ENCODE results near the gene SIX3. TPM values are rescaled to one million over a fixed set of nuclear protein-coding genes. Genes with fewer than 3 reads are reported as not detected.
A peak's percentile ranks its signal among the peaks of the same experiment; 100 is the strongest.

The SIX3 gene
- total RNA-seq, 5 donors from 2014 or later (not counting 1 experiment from before 2014, with no cell fraction given): 0.23 TPM; not detected in 4

DNA sequence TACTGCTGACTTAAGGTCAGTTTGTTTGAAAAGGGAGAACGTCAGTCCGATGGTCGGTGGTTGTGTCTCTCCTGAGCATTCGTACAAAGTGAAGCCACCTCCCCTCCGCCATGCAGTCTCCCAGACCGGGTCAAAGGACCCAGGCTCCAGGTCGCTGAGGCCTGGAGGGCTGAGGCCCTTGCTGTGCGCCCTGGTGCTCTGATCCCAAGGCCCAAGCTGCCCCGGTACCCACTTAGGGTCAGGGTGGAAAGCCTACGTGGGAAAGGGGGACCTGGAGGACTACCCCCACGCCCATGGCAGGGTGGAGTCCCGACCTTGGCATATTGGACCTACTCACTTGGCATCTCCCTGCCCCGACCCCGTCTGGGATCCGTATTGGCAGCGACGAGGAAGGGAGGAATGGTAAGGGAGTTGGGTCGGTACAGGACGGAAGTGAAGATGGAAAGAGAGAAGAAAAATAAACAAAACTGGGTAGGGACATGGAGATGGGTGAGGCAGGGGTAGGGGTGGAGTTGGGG lies 8.0 kb upstream of the SIX3 start:
- WGBS (ENCODE audit: insufficient coverage): 15% methylated on average over 13 of the region's 19 CpGs
- Mint-ChIP-seq H3K27ac (no peak overlapping the region), H3K4me1 (peaks cover 23 to 52% (median 43%) of the 10 kb centered on the region in 3 donors), H3K9me3 (no peaks in the 10 kb centered on the region), H3K27me3 (peaks cover 49 to 74% of the 10 kb centered on the region in 2 donors), H3K4me3 (peak overlapping the region in 1 of 3 donors; percentile 37), H3K36me3 (no peaks in the 10 kb centered on the region)
- Histone ChIP-seq H3K4me1 (ENCODE audit: control insufficient read depth in 1 of 2, extremely low read depth in 1 of 2, insufficient read depth in 2 of 2, low read length in 2 of 2) (peaks cover 0 to 24% of the 10 kb centered on the region in 2 experiments), H3K27me3 (replicated peaks in 1 of 2; ENCODE audit: control insufficient read depth in 2 of 2, extremely low read depth in 1 of 2, insufficient read depth in 2 of 2, low read length in 1 of 2) (peaks cover 8 to 89% of the 10 kb centered on the region in 2 experiments), H3K27ac (ENCODE audit: low read length) (no peak overlapping the region), H3K4me3 (ENCODE audit: control insufficient read depth in 1 of 2, extremely low read depth in 1 of 2, low read length in 1 of 2) (no peak overlapping the region), H3K9me3 (no peaks in the 10 kb centered on the region), H3K36me3 (ENCODE audit: control insufficient read depth in 2 of 2, extremely low read depth in 1 of 2, insufficient read depth in 1 of 2, low read length in 1 of 2) (no peaks in the 10 kb centered on the region)
- POLR2A ChIA-PET: no interaction called here
- DNase-seq: no peak
- ATAC-seq (replicated peaks in 1 of 4): no peak
- CTCF ChIA-PET: no interaction called here

- WGBS (ENCODE audit: insufficient coverage): 5% methylated on average over 47 of the region's 60 CpGs
- Histone ChIP-seq H3K36me3 (ENCODE audit: control insufficient read depth in 2 of 2, extremely low read depth in 1 of 2, insufficient read depth in 1 of 2, low read length in 1 of 2) (no peaks in the 10 kb centered on the region), H3K4me3 (ENCODE audit: control insufficient read depth in 1 of 2, extremely low read depth in 1 of 2, low read length in 1 of 2) (no peak overlapping the region), H3K27me3 (replicated peaks in 1 of 2; ENCODE audit: control insufficient read depth in 2 of 2, extremely low read depth in 1 of 2, insufficient read depth in 2 of 2, low read length in 1 of 2) (peaks cover 8 to 90% of the 10 kb centered on the region in 2 experiments), H3K9me3 (no peaks in the 10 kb centered on the region), H3K27ac (ENCODE audit: low read length) (no peak overlapping the region), H3K4me1 (ENCODE audit: control insufficient read depth in 1 of 2, extremely low read depth in 1 of 2, insufficient read depth in 2 of 2, low read length in 2 of 2) (peaks cover 0 to 26% of the 10 kb centered on the region in 2 experiments)
- no peak overlapping the region for H3K4me3 Mint-ChIP-seq
- no peak overlapping the region for H3K27ac Mint-ChIP-seq
- no peak for DNase-seq
- H3K4me1 Mint-ChIP-seq: peaks cover 23 to 52% (median 44%) of the 10 kb centered on the region in 3 donors
- H3K9me3 Mint-ChIP-seq: no peaks in the 10 kb centered on the region
- no peak for ATAC-seq (replicated peaks in 1 of 4)
- H3K36me3 Mint-ChIP-seq: no peaks in the 10 kb centered on the region
- POLR2A ChIA-PET: no interaction called here
- CTCF ChIA-PET: no interaction called here
- H3K27me3 Mint-ChIP-seq: peaks cover 48 to 75% of the 10 kb centered on the region in 2 donors
Observed at GRCh38 chr2:44934038-44934982, 7.2 kb upstream of the SIX3 start.

DNA sequence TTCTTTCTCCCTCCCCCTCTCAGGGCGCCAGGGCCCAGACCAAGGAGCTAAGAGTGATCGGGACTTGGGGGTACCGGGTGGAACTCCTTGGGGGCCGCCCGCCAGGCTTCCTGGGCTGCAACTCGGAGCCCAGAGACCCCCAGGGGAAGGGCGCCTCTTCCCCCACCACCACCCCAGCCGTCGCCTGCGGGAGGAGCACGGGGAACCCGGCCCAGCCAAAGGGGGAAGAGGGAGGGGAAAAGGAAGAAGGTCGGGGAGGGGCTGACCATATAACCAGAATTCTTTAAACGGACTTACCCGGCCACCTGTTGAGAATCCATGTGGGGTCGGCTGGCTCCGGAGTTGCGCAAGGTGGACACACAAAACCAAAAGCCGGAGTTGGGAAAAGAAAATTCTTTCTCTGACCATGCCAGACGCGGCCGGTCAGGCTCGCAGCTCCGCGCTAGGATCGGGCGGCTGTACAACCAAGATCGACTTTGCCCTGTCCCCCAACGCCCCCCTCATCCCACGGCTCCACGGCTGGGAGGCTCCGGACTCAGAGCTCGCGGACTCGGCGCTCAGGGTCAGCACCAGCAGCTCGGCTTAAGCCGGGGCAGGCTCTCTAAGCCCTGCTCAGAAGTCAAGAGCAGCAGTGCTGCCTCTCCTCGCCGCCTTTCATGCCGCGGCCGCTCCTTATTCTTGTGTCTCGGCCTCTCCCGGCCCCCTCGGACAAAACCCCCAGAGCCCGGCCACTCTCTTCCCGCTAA lies 6.3 kb upstream of the SIX3 start:
- Histone ChIP-seq H3K36me3 (ENCODE audit: control insufficient read depth in 2 of 2, extremely low read depth in 1 of 2, insufficient read depth in 1 of 2, low read length in 1 of 2) (no peaks in the 10 kb centered on the region), H3K4me3 (ENCODE audit: control insufficient read depth in 1 of 2, extremely low read depth in 1 of 2, low read length in 1 of 2) (no peak overlapping the region), H3K4me1 (ENCODE audit: control insufficient read depth in 1 of 2, extremely low read depth in 1 of 2, insufficient read depth in 2 of 2, low read length in 2 of 2) (peaks cover 0 to 23% of the 10 kb centered on the region in 2 experiments), H3K27me3 (replicated peaks in 1 of 2; ENCODE audit: control insufficient read depth in 2 of 2, extremely low read depth in 1 of 2, insufficient read depth in 2 of 2, low read length in 1 of 2) (peaks cover 8 to 92% of the 10 kb centered on the region in 2 experiments), H3K27ac (ENCODE audit: low read length) (no peak overlapping the region), H3K9me3 (no peaks in the 10 kb centered on the region)
- WGBS (ENCODE audit: insufficient coverage): 2% methylated on average over 37 of the region's 48 CpGs
- ATAC-seq (replicated peaks in 1 of 4): no peak
- DNase-seq: no peak
- H3K4me1 Mint-ChIP-seq: peaks cover 26 to 55% (median 45%) of the 10 kb centered on the region in 3 donors
- H3K36me3 Mint-ChIP-seq: no peaks in the 10 kb centered on the region
- no peak overlapping the region for H3K4me3 Mint-ChIP-seq
- H3K27ac Mint-ChIP-seq: no peak overlapping the region
- no peaks in the 10 kb centered on the region for H3K9me3 Mint-ChIP-seq
- CTCF ChIA-PET: no interaction called here
- peaks cover 55 to 78% of the 10 kb centered on the region in 2 donors for H3K27me3 Mint-ChIP-seq
- POLR2A ChIA-PET: no interaction called here

GRCh38 chr2:44935729-44936098 lies 5.8 kb upstream of the SIX3 start:
- Histone ChIP-seq H3K4me1 (ENCODE audit: control insufficient read depth in 1 of 2, extremely low read depth in 1 of 2, insufficient read depth in 2 of 2, low read length in 2 of 2) (peaks cover 0 to 21% of the 10 kb centered on the region in 2 experiments), H3K27ac (ENCODE audit: low read length) (no peak overlapping the region), H3K9me3 (no peaks in the 10 kb centered on the region), H3K27me3 (replicated peaks in 1 of 2; ENCODE audit: control insufficient read depth in 2 of 2, extremely low read depth in 1 of 2, insufficient read depth in 2 of 2, low read length in 1 of 2) (peaks cover 9 to 94% of the 10 kb centered on the region in 2 experiments), H3K4me3 (ENCODE audit: control insufficient read depth in 1 of 2, extremely low read depth in 1 of 2, low read length in 1 of 2) (no peak overlapping the region), H3K36me3 (ENCODE audit: control insufficient read depth in 2 of 2, extremely low read depth in 1 of 2, insufficient read depth in 1 of 2, low read length in 1 of 2) (no peaks in the 10 kb centered on the region)
- ATAC-seq (replicated peaks in 1 of 4) (no peak), DNase-seq (no peak)
- POLR2A ChIA-PET: no interaction called here
- WGBS (ENCODE audit: insufficient coverage): 2% methylated on average over 14 of the region's 27 CpGs
- Mint-ChIP-seq H3K4me3 (no peak overlapping the region), H3K4me1 (peaks cover 32 to 53% (median 44%) of the 10 kb centered on the region in 3 donors), H3K27me3 (peaks cover 53 to 77% of the 10 kb centered on the region in 2 donors), H3K9me3 (no peaks in the 10 kb centered on the region), H3K36me3 (no peaks in the 10 kb centered on the region), H3K27ac (no peak overlapping the region)
- CTCF ChIA-PET: no interaction called here

GRCh38 chr2:44936275-44936674 lies 5.2 kb upstream of the SIX3 start:
- no peak for DNase-seq
- ChIA-PET POLR2A (no interaction called here), CTCF (no interaction called here)
- Histone ChIP-seq H3K27ac (ENCODE audit: low read length) (no peak overlapping the region), H3K4me1 (ENCODE audit: control insufficient read depth in 1 of 2, extremely low read depth in 1 of 2, insufficient read depth in 2 of 2, low read length in 2 of 2) (peaks cover 4 to 26% of the 10 kb centered on the region in 2 experiments), H3K27me3 (replicated peaks in 1 of 2; ENCODE audit: control insufficient read depth in 2 of 2, extremely low read depth in 1 of 2, insufficient read depth in 2 of 2, low read length in 1 of 2) (peaks cover 13 to 97% of the 10 kb centered on the region in 2 experiments), H3K36me3 (ENCODE audit: control insufficient read depth in 2 of 2, extremely low read depth in 1 of 2, insufficient read depth in 1 of 2, low read length in 1 of 2) (no peaks in the 10 kb centered on the region), H3K4me3 (ENCODE audit: control insufficient read depth in 1 of 2, extremely low read depth in 1 of 2, low read length in 1 of 2) (no peak overlapping the region), H3K9me3 (no peaks in the 10 kb centered on the region)
- WGBS (ENCODE audit: insufficient coverage): 30% methylated on average over 6 of the region's 6 CpGs
- ATAC-seq (replicated peaks in 1 of 4): no peak
- Mint-ChIP-seq H3K9me3 (no peaks in the 10 kb centered on the region), H3K27me3 (peaks cover 53 to 76% of the 10 kb centered on the region in 2 donors), H3K36me3 (no peaks in the 10 kb centered on the region), H3K27ac (no peak overlapping the region), H3K4me3 (peak overlapping the region in 1 of 3 donors; percentile 55), H3K4me1 (peaks cover 37 to 52% (median 42%) of the 10 kb centered on the region in 3 donors)
